Mammary epithelial cell (primary cell): ENCODE data around the gene OLA1.

Source experiments
- EZH2 ChIP-seq: IDR thresholded peaks from 2 replicates; pipeline ENCODE4 v1.6.1; 2012; ENCODE audit warnings: low read length, inconsistent platforms, borderline replicate concordance
- TF ChIP-seq, protein P1 (sequence below), 2 donors: IDR thresholded peaks in 1 of 2; conservative IDR thresholded peaks in 1 of 2; 2 replicates each; pipeline ENCODE4 v1.5.1; 2011 to 2012; ENCODE audit warnings: inconsistent platforms in 2 of 2, low read length in 2 of 2, mild to moderate bottlenecking in 2 of 2, control low read depth in 1 of 2, low read depth in 1 of 2; ENCODE audit not compliant: insufficient read depth in 1 of 2; ENCODE audit errors: extremely low read depth in 1 of 2

DNA sequence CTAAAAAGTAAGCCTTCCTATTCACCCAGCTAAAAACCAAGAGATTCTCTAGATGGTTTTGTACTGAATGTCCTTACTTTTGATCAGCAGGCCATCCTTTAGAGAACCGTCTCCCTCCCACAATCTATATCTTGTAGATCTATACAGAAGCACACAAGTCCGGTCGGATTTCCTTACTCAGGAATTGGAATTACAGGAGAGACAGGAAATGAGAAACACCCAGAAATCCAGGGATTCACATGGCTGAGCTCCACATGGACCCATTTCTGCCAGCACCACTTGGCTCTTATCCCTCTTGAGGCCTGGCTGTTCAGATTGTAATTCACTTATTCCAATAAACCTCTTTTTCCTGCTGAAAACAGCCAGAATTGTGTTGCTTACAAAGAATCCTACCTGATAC is 4.5 kb downstream of the OLA1 start:
- TF ChIP-seq, protein P1, sequence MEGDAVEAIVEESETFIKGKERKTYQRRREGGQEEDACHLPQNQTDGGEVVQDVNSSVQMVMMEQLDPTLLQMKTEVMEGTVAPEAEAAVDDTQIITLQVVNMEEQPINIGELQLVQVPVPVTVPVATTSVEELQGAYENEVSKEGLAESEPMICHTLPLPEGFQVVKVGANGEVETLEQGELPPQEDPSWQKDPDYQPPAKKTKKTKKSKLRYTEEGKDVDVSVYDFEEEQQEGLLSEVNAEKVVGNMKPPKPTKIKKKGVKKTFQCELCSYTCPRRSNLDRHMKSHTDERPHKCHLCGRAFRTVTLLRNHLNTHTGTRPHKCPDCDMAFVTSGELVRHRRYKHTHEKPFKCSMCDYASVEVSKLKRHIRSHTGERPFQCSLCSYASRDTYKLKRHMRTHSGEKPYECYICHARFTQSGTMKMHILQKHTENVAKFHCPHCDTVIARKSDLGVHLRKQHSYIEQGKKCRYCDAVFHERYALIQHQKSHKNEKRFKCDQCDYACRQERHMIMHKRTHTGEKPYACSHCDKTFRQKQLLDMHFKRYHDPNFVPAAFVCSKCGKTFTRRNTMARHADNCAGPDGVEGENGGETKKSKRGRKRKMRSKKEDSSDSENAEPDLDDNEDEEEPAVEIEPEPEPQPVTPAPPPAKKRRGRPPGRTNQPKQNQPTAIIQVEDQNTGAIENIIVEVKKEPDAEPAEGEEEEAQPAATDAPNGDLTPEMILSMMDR (conservative IDR thresholded peaks at IDR 0.05 in 1 of 2, IDR thresholded peaks at IDR 0.05 in 1 of 2; ENCODE audit: extremely low read depth in 1 of 2, insufficient read depth in 1 of 2, low read depth in 1 of 2, low read length in 2 of 2), result no peak
- TF ChIP-seq EZH2, result no peak
